Activated naive CD8-positive, alpha-beta T cell (primary cell): ENCODE measurements around the gene PLN.
A peak's percentile ranks its signal among the peaks of the same experiment; 100 is the strongest.

Source experiments
- H3K27ac Mint-ChIP-seq: one replicate; pipeline ENCODE4 v1.8.0; 2021; ENCODE audit warnings: mixed read lengths
- H3K27me3 Mint-ChIP-seq: one replicate; pipeline ENCODE4 v1.8.0; 2021; ENCODE audit warnings: mixed read lengths
- H3K36me3 Mint-ChIP-seq: one replicate; pipeline ENCODE4 v1.8.0; 2021; ENCODE audit warnings: mixed read lengths
- H3K4me1 Mint-ChIP-seq: one replicate; pipeline ENCODE4 v1.8.0; 2021; ENCODE audit warnings: low read depth, mixed read lengths
- H3K4me3 Mint-ChIP-seq: one replicate; pipeline ENCODE4 v1.8.0; 2021; ENCODE audit warnings: mild to moderate bottlenecking, mixed read lengths
- H3K9me3 Mint-ChIP-seq: one replicate; pipeline ENCODE4 v1.8.0; 2021; ENCODE audit warnings: low read depth, mixed read lengths

The PLN gene

GRCh38 chr6:118525913-118526780, 21.9 kb upstream of the PLN start:
- Mint-ChIP-seq H3K27ac (peak overlapping the region; percentile 2), H3K9me3 (no peaks in the 10 kb centered on the region), H3K4me1 (peaks cover 47% of the 10 kb centered on the region), H3K36me3 (peaks cover 18% of the 10 kb centered on the region), H3K4me3 (no peak overlapping the region), H3K27me3 (no peaks in the 10 kb centered on the region)

GRCh38 chr6:118528129-118528528, 20.0 kb upstream of the PLN start:
- no peaks in the 10 kb centered on the region for H3K9me3 Mint-ChIP-seq

GRCh38 chr6:118529756-118530155, 18.3 kb upstream of the PLN start:
- Mint-ChIP-seq H3K9me3 (no peaks in the 10 kb centered on the region), H3K4me1 (peaks cover 55% of the 10 kb centered on the region), H3K36me3 (peaks cover 18% of the 10 kb centered on the region), H3K27me3 (no peaks in the 10 kb centered on the region), H3K4me3 (no peak overlapping the region), H3K27ac (no peak overlapping the region)

More at GRCh38 chr6:118528129-118528528, 20.0 kb upstream of the PLN start:
- Mint-ChIP-seq H3K36me3 (peaks cover 20% of the 10 kb centered on the region), H3K27me3 (no peaks in the 10 kb centered on the region), H3K4me1 (peaks cover 51% of the 10 kb centered on the region), H3K27ac (no peak overlapping the region), H3K4me3 (no peak overlapping the region)

GRCh38 chr6:118530942-118531341, 17.2 kb upstream of the PLN start:
- H3K36me3 Mint-ChIP-seq: peaks cover 15% of the 10 kb centered on the region
- no peaks in the 10 kb centered on the region for H3K9me3 Mint-ChIP-seq
- no peaks in the 10 kb centered on the region for H3K27me3 Mint-ChIP-seq
- peaks cover 50% of the 10 kb centered on the region for H3K4me1 Mint-ChIP-seq
- H3K4me3 Mint-ChIP-seq: no peak overlapping the region
- H3K27ac Mint-ChIP-seq: no peak overlapping the region

- Mint-ChIP-seq H3K36me3 (peaks cover 15% of the 10 kb centered on the region), H3K27me3 (no peaks in the 10 kb centered on the region), H3K4me1 (peaks cover 42% of the 10 kb centered on the region), H3K27ac (peak overlapping the region; percentile 23), H3K4me3 (no peak overlapping the region), H3K9me3 (no peaks in the 10 kb centered on the region)
Measured at GRCh38 chr6:118535176-118535844, 12.8 kb upstream of the PLN start.

GRCh38 chr6:118536478-118536877, 11.6 kb upstream of the PLN start:
- H3K4me3 Mint-ChIP-seq: no peak overlapping the region
- H3K36me3 Mint-ChIP-seq: peaks cover 9% of the 10 kb centered on the region
- H3K9me3 Mint-ChIP-seq: no peaks in the 10 kb centered on the region
- H3K27ac Mint-ChIP-seq: no peak overlapping the region
- peaks cover 40% of the 10 kb centered on the region for H3K4me1 Mint-ChIP-seq
- no peaks in the 10 kb centered on the region for H3K27me3 Mint-ChIP-seq

- Mint-ChIP-seq H3K27me3 (no peaks in the 10 kb centered on the region), H3K4me3 (no peak overlapping the region), H3K36me3 (peaks cover 10% of the 10 kb centered on the region), H3K4me1 (peaks cover 45% of the 10 kb centered on the region), H3K27ac (no peak overlapping the region), H3K9me3 (no peaks in the 10 kb centered on the region)
Measured at GRCh38 chr6:118537574-118537973, 10.5 kb upstream of the PLN start.

GRCh38 chr6:118542184-118542952, 5.7 kb upstream of the PLN start:
- H3K4me1 Mint-ChIP-seq: peaks cover 62% of the 10 kb centered on the region

GRCh38 chr6:118544105-118544504, 4.0 kb upstream of the PLN start:
- H3K4me1 Mint-ChIP-seq: peaks cover 62% of the 10 kb centered on the region
- no peak overlapping the region for H3K4me3 Mint-ChIP-seq
- H3K9me3 Mint-ChIP-seq: no peaks in the 10 kb centered on the region
- H3K27me3 Mint-ChIP-seq: no peaks in the 10 kb centered on the region
- no peak overlapping the region for H3K27ac Mint-ChIP-seq
- peaks cover 10% of the 10 kb centered on the region for H3K36me3 Mint-ChIP-seq

More at GRCh38 chr6:118542184-118542952, 5.7 kb upstream of the PLN start:
- Mint-ChIP-seq H3K4me3 (no peak overlapping the region), H3K9me3 (no peaks in the 10 kb centered on the region), H3K27me3 (no peaks in the 10 kb centered on the region), H3K27ac (no peak overlapping the region), H3K36me3 (peaks cover 10% of the 10 kb centered on the region)

GRCh38 chr6:118546164-118546879, 1.8 kb upstream of the PLN start:
- Mint-ChIP-seq H3K4me1 (peaks cover 72% of the 10 kb centered on the region), H3K9me3 (no peaks in the 10 kb centered on the region), H3K36me3 (peaks cover 10% of the 10 kb centered on the region), H3K4me3 (no peak overlapping the region), H3K27me3 (no peaks in the 10 kb centered on the region), H3K27ac (no peak overlapping the region)

- H3K9me3 Mint-ChIP-seq: no peaks in the 10 kb centered on the region
- H3K36me3 Mint-ChIP-seq: peaks cover 8% of the 10 kb centered on the region
- no peaks in the 10 kb centered on the region for H3K27me3 Mint-ChIP-seq
- H3K4me3 Mint-ChIP-seq: no peak overlapping the region
- peaks cover 69% of the 10 kb centered on the region for H3K4me1 Mint-ChIP-seq
- no peak overlapping the region for H3K27ac Mint-ChIP-seq
Measured at GRCh38 chr6:118546880-118547218, 1.2 kb upstream of the PLN start.

- H3K27ac Mint-ChIP-seq: no peak overlapping the region
Measured at GRCh38 chr6:118548613-118549012, 517 bp downstream of the PLN start.

GRCh38 chr6:118551063-118552053, 3.3 kb downstream of the PLN start:
- H3K4me3 Mint-ChIP-seq: no peak overlapping the region
- peak overlapping the region; percentile 86 for H3K27ac Mint-ChIP-seq
- H3K36me3 Mint-ChIP-seq: peaks cover 11% of the 10 kb centered on the region
- H3K9me3 Mint-ChIP-seq: no peaks in the 10 kb centered on the region
- H3K4me1 Mint-ChIP-seq: peaks cover 61% of the 10 kb centered on the region
- H3K27me3 Mint-ChIP-seq: no peaks in the 10 kb centered on the region

More at GRCh38 chr6:118548613-118549012, 517 bp downstream of the PLN start:
- Mint-ChIP-seq H3K36me3 (peaks cover 8% of the 10 kb centered on the region), H3K27me3 (no peaks in the 10 kb centered on the region), H3K4me1 (peaks cover 74% of the 10 kb centered on the region), H3K4me3 (no peak overlapping the region), H3K9me3 (no peaks in the 10 kb centered on the region)
